GM04504 (cell line): ENCODE results near the gene FUT7.

Experiments used
- DNase-seq: peaks from one replicate; pipeline ENCODE4 v3.0.0-alpha.2; 2012; ENCODE audit warnings: low read depth

The FUT7 gene

GRCh38 chr9:136982232-136983051, 49.4 kb downstream of the FUT7 start, which contains the start of gene LCNL1:
LCNL1 (plus strand) TSS chr9:136982993; CDS start chr9:136983587, 594 bp downstream.
- no peak for DNase-seq

- no peak for DNase-seq
Measured at GRCh38 chr9:136981588-136982231, 50.2 kb downstream of the FUT7 start.

- DNase-seq, result no peak
Measured at GRCh38 chr9:136980669-136981478, 51.0 kb downstream of the FUT7 start.
